HUDEP-2 (cell line): ENCODE measurements around the gene MIER2.

Experiments used
- DNase-seq, 76 experiments: peaks; one replicate each; lab custom pipeline; 2025; ENCODE audit not compliant: unreplicated experiment in 76 of 76; lab: John Stamatoyannopoulos, UW

MIER2 gene

GRCh38 chr19:378706-379105 is 34.1 kb upstream of the MIER2 start:
- no peak for DNase-seq

GRCh38 chr19:377801-378581 is 33.4 kb upstream of the MIER2 start:
- DNase-seq, result no peak

- DNase-seq, result no peak
Measured at GRCh38 chr19:376111-376470, 31.5 kb upstream of the MIER2 start.

- DNase-seq, result no peak
Measured at GRCh38 chr19:375395-376110, 31.0 kb upstream of the MIER2 start.

GRCh38 chr19:374886-375235 is 30.3 kb upstream of the MIER2 start:
- no peak for DNase-seq

- no peak for DNase-seq
Measured at GRCh38 chr19:374183-374885, 29.7 kb upstream of the MIER2 start.

DNA sequence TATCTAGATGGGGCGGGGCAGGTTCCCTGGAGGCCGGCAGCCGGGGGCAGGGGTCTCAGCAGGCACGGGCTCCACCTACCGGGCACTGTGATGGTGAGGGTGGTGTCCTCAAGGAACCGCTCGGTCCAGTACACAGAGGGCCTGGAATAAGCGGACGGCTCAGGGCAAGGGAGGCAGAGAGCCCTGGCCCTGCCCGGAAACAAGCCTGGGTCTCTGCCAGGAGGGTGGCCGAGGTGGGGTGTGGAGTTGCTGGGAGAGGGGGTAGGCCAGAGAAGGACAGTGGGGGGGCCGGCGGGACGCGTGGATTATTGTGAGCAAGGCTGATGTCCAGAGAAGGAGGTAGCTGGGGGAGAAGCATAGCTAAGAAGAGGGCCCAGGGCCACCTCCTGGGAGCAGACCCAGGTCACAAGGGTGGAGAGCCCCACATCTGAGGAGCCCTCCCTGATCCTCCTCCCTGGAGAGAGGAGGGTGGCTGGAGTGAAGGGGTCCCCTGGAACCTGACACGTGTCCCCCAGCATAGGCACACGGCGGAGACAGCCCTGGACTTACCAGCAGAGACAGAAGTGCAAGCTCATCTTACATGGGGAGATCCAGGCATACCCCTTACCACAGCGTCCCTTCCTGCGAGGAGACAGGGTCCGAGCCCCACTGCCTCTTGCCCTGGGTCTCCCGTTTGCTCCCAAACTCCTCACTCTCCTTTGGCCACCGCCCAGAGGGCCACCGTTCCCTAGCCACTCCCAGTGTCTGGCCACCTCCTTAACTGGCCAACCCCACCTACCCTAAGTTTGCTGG is 29.0 kb upstream of the MIER2 start:
- no peak for DNase-seq

DNA sequence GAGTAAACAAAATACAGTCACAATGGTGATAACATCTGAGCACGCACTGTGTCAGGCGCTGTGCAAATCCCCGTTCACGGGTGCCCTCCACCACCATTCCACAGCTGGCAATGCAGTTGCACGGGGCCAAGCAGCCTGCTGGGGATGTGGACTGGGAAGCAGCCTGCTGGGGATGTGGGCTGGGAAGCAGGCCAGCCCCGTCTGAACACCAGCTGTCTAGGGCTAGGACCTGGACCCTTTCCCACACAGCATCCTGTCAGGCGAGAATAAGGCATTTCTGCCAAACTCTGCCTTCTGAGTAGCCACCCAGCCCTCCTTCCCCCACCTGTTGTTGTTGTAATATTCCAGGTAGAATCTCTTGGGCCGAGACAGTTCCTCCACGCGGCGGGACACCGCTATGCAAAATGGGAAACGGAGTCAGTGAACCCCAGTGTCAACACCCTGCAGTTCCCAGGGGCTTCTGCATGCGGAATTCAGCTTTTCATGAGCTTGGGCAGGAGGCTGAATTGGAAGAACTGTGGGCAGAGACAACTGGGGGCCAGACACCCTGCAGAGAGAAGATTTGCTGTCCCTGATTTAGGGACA is 27.8 kb upstream of the MIER2 start:
- DNase-seq, result no peak

DNA sequence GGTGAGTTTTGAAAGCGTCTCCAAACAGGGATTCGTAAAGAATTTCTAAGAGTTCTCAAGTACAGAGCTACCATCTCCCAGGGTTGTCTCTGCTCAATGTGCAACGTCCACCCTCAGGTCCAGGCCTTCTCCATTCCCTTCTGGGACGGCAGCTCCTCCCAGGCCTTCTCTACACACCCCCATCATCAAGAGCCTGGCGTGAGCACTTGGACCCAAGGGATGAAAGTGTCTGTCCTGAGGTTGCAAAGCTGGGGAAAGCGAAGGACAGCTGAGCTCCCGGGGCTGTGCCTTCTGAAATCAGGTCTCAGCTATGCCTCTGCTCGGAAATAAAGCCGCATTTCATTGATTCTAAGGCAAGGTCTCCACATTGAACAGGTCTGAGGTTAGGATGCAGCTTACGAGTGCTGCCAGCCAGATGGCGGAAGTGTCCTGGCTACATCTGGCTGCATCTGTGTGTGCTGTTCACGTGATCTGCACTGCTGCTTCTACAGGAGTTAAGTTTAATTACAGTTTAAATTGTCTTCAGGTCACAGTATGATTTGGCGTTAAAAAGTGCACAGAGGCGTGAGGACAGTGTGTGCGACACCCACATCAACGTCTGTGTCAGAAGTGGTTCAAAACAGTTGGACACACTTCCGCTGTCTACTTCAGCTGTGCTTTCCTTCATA is 27.0 kb upstream of the MIER2 start:
- DNase-seq, result no peak

- no peak for DNase-seq
Measured at GRCh38 chr19:370641-371330, 26.2 kb upstream of the MIER2 start.

- no peak for DNase-seq
Measured at GRCh38 chr19:369876-370275, 25.3 kb upstream of the MIER2 start.

DNA sequence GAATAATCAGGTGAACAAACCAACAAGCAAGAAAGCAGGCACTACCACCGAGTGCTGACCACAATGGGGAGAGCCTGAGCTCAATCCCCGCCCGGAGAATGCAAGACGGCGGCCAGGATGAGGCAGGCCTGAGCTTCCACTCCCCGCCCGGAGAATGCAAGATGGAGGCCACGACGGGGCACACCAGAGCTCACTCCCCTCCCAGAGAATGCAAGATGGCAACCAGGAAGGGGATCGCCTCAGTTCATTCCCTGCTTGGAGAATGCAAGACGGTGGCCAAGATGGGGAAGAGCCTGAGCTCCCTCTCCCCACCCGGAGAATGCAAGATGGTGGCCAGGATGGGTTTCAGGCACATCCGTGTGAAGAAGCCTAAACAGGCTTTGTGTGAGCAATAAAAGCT is 24.7 kb upstream of the MIER2 start:
- no peak for DNase-seq

GRCh38 chr19:368630-369024 is 24.0 kb upstream of the MIER2 start:
- no peak for DNase-seq

DNA sequence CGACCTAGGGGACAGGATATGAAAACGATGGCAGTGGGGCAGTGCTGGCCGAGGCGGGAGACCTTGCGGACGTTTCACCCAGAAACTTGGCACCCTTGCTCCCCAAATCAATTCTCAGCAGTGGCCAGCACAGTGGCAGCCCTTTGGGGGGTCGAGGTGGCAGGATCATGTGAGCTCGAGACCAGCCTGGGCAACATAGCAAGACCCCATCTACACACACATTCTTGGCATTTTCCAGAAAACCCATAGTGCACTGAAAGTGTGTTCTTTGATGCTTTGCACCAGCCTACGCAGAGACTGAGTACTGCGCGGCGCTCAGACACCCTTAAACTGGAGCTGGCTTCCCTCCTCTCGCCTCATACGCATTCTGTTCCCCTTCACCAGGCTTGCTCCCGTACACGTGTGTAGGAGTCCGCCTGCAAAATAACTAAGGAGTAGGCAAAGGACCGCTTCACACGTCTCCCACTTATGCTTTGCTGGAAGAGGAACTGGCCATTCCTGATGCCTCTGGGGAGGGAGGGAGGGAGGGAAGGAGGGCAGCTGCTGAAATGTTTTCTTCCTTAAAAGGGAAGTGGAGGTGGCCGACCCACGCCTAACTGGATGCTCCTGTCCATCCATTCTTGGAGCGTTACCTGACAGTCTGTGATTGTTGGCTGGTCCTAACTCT is 23.5 kb upstream of the MIER2 start:
- no peak for DNase-seq

DNA sequence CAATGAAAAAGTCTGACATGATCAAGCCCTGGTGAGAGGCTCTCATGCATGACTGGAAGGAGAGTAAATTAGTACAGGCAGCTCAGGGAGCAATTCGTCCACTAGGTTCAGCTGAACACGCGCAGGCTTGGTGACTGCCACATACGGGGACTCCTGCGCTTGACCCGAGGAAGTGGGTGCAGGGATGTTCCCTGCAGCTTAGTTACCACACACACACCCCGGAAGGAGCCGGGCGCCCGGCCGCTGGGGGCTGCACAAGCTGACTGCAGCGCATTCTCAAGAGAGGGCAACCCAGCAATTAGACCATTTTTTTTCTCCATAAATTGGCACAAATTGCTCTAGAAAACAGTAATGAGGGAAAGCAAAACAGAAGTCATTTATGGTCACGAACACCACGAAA is 23.0 kb upstream of the MIER2 start:
- DNase-seq, result no peak

DNA sequence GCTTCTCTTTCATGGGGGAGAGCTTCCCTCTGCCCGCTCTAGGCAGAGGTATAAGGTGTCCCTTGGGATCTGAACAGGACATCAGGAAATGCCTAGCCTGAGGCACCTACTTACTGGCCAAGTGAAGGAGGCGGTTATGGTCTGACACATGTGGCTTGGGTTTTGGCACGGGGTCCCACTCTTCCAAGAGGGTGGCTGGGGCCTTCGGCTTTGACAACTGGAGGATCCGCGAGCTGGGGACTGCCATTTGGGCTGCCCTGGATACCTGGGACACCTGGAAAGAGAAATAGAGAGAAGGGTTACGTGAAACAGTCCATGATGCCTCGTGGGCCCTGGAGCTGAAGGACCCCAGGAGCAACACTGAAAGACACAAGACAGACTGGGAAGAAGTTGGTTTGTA is 22.4 kb upstream of the MIER2 start:
- DNase-seq, result no peak

- DNase-seq, result no peak
Measured at GRCh38 chr19:366205-366783, 21.7 kb upstream of the MIER2 start.

GRCh38 chr19:364496-365287 is 20.1 kb upstream of the MIER2 start:
- no peak for DNase-seq
